C4-2B (cell line): ENCODE measurements around the gene PRDM13.

Experiments
- CTCF ChIP-seq: fragments of 450-650 bp; conservative IDR thresholded peaks from 2 replicates; pipeline ENCODE4 v1.5.1; 2017; ENCODE audit warnings: mild to moderate bottlenecking
- ZFX ChIP-seq: fragments of 450-650 bp; IDR thresholded peaks from 2 replicates; pipeline ENCODE4 v1.6.1; 2017

GRCh38 chr6:99560668-99561067 lies 46.0 kb upstream of the PRDM13 start:
- TF ChIP-seq CTCF = no peak
- no peak for TF ChIP-seq ZFX
